Smooth muscle cell (in vitro differentiated cells): Measurements from ENCODE around the gene CTIF. TPM values are rescaled to one million over a fixed set of nuclear protein-coding genes. Genes with fewer than 3 reads are reported as not detected.

ENCODE experiments used
- DNase-seq: peaks from one replicate; lab custom pipeline; 2025; ENCODE audit not compliant: unreplicated experiment; lab: John Stamatoyannopoulos, UW
- H2AFZ ChIP-seq: fragments of 200-600 bp; sonication (generic); 2 replicates; pipeline ENCODE4 v1.6.0; 2016; ENCODE audit warnings: antibody characterized with exemption, low read depth, mild to moderate bottlenecking
- H3F3A ChIP-seq: fragments of 200-600 bp; sonication (generic); 2 replicates; pipeline ENCODE4 v1.6.0; 2017; ENCODE audit warnings: antibody characterized with exemption, low read depth
- H3K27ac ChIP-seq: fragments of 200-600 bp; sonication (generic); 2 replicates; pipeline ENCODE4 v1.5.1; 2016; ENCODE audit warnings: low read depth, mild to moderate bottlenecking
- H3K27me3 ChIP-seq: fragments of 200-600 bp; sonication (generic); 2 replicates; pipeline ENCODE4 v1.6.1; 2016; ENCODE audit warnings: low read depth, mild to moderate bottlenecking
- H3K36me3 ChIP-seq: fragments of 200-600 bp; sonication (generic); 2 replicates; pipeline ENCODE4 v1.5.1; 2016; ENCODE audit warnings: low read depth
- H3K4me1 ChIP-seq: fragments of 200-600 bp; sonication (generic); 2 replicates; pipeline ENCODE4 v1.5.1; 2016; ENCODE audit warnings: low read depth
- H3K4me2 ChIP-seq: fragments of 200-600 bp; sonication (generic); 2 replicates; pipeline ENCODE4 v1.6.0; 2016; ENCODE audit warnings: mild to moderate bottlenecking
- H3K4me3 ChIP-seq: fragments of 200-600 bp; sonication (generic); 2 replicates; pipeline ENCODE4 v1.5.1; 2016; ENCODE audit warnings: mild to moderate bottlenecking
- H3K79me2 ChIP-seq: fragments of 200-600 bp; sonication (generic); 2 replicates; pipeline ENCODE4 v1.6.0; 2016; ENCODE audit warnings: low read depth, mild to moderate bottlenecking
- H3K9ac ChIP-seq: fragments of 200-600 bp; sonication (generic); 2 replicates; pipeline ENCODE4 v1.6.0; 2016; ENCODE audit warnings: low read depth
- H3K9me3 ChIP-seq: fragments of 200-600 bp; sonication (generic); replicated peaks from 2 replicates; pipeline ENCODE4 v1.5.1; 2016; ENCODE audit warnings: low read depth
- H4K20me1 ChIP-seq: fragments of 200-600 bp; sonication (generic); 2 replicates; pipeline ENCODE4 v1.6.0; 2016; ENCODE audit warnings: low read depth
- WGBS: methylation state at CpG from one replicate; pipeline ENCODE4 v1.1.7; 2016; ENCODE audit warnings: low lambda C conversion rate; 5-methylcytosine and 5-hydroxymethylcytosine counted together
- polyA plus RNA-seq: library from polyadenylated mRNA; unstranded; fragments of >200 nt; fragmentation: Nextera tagmentation; extraction: Ambion mirVana; gene quantifications from 2 replicates; pipeline ENCODE4 v1.2.1, GENCODE V29; 2016
- total RNA-seq: library from RNA; depleted of rRNA; stranded (reverse); fragments of >200 nt; gene quantifications from 2 replicates; pipeline ENCODE4 v1.2.3, GENCODE V29; 2014
- TF ChIP-seq, protein P1 (sequence below): fragments of 200-600 bp; sonication (generic); IDR thresholded peaks from 2 replicates; pipeline ENCODE4 v1.5.1; 2017; ENCODE audit warnings: borderline replicate concordance, mild to moderate bottlenecking, antibody characterized with exemption; ENCODE audit not compliant: insufficient read depth, poor library complexity, severe bottlenecking

The CTIF gene
- total and polyA plus RNA-seq, 2 experiments from 2014 or later = 22.2 to 25.3 TPM

DNA sequence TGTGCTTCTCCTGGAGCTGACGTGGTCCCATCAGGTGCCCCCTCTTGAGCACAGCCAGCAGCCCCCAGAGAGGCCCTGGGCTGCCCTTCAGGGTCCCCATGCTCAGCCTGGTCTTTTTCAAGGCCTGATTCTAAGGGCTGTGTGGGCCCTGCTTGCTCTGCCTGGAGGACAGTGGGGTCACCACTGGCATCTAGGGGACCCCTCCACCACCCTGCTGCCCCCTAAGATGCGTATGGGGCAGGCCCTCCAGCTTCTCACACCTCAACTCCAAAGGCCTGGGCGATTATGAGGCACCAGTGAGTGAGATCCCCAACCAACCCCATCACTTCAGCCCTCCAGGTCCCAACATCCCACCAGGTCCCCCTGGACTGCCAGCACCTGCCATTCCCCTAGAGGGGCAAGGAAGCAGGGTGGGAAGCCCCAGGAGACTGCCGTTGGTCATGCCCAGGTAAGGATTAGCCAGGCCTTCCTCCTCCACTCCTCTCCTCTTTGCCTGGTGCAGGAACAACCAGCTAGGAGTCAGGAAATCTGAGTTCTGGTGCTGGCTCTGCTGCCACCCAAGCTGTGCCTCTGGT, 297.5 kb downstream of the CTIF start:
- Histone ChIP-seq H3K4me2 (no peak overlapping the region), H3F3A (peaks cover 47% of the 10 kb centered on the region), H3K4me3 (no peak overlapping the region), H3K9ac (no peak overlapping the region), H3K4me1 (peaks cover 50% of the 10 kb centered on the region), H3K9me3 (no peaks in the 10 kb centered on the region), H3K27ac (no peak overlapping the region), H3K36me3 (no peaks in the 10 kb centered on the region), H3K27me3 (no peaks in the 10 kb centered on the region), H4K20me1 (no peaks in the 10 kb centered on the region), H2AFZ (no peak overlapping the region), H3K79me2 (peaks cover 5% of the 10 kb centered on the region)
- TF ChIP-seq, protein P1, sequence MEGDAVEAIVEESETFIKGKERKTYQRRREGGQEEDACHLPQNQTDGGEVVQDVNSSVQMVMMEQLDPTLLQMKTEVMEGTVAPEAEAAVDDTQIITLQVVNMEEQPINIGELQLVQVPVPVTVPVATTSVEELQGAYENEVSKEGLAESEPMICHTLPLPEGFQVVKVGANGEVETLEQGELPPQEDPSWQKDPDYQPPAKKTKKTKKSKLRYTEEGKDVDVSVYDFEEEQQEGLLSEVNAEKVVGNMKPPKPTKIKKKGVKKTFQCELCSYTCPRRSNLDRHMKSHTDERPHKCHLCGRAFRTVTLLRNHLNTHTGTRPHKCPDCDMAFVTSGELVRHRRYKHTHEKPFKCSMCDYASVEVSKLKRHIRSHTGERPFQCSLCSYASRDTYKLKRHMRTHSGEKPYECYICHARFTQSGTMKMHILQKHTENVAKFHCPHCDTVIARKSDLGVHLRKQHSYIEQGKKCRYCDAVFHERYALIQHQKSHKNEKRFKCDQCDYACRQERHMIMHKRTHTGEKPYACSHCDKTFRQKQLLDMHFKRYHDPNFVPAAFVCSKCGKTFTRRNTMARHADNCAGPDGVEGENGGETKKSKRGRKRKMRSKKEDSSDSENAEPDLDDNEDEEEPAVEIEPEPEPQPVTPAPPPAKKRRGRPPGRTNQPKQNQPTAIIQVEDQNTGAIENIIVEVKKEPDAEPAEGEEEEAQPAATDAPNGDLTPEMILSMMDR = no peak
- 65% methylated on average over 4 of the region's 4 CpGs for WGBS
- no peak for DNase-seq

GRCh38 chr18:48836806-48837615, 298.2 kb downstream of the CTIF start:
- Histone ChIP-seq H3K4me2 (no peak overlapping the region), H3K79me2 (peaks cover 5% of the 10 kb centered on the region), H3K27me3 (no peaks in the 10 kb centered on the region), H3K4me3 (no peak overlapping the region), H3F3A (peaks cover 45% of the 10 kb centered on the region), H3K4me1 (peaks cover 50% of the 10 kb centered on the region), H3K9ac (no peak overlapping the region), H3K9me3 (no peaks in the 10 kb centered on the region), H4K20me1 (no peaks in the 10 kb centered on the region), H2AFZ (no peak overlapping the region), H3K36me3 (no peaks in the 10 kb centered on the region), H3K27ac (peak overlapping the region; percentile 97)
- TF ChIP-seq, protein P1 = no peak
- 96% methylated on average over 12 of the region's 13 CpGs for WGBS
- DNase-seq = no peak

DNA sequence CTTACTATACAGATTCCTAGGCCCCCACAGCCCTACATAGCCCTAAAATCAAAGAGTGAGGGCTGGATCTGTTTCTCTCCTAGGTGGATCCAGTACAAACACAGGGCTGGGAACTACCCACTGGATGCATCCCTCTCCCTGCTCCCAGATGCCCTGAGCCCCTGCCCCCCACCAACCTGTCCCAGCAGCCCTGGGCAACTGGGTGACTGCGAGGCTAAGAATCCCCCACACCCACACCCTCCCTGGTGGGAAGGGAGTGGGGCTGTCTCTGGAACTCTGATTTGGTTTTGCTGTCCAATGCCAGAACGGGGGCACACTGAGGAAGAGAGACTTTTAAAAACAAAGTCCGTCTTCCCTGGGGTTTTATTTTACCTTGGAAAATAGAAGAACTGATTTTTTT, 298.8 kb downstream of the CTIF start:
- Histone ChIP-seq H2AFZ (no peak overlapping the region), H3K4me3 (no peak overlapping the region), H3K27me3 (no peaks in the 10 kb centered on the region), H4K20me1 (no peaks in the 10 kb centered on the region), H3K4me2 (peak overlapping the region; percentile 69), H3K27ac (peak overlapping the region; percentile 97), H3K4me1 (peaks cover 47% of the 10 kb centered on the region), H3K36me3 (no peaks in the 10 kb centered on the region), H3K79me2 (peaks cover 5% of the 10 kb centered on the region), H3F3A (peaks cover 40% of the 10 kb centered on the region), H3K9me3 (no peaks in the 10 kb centered on the region), H3K9ac (no peak overlapping the region)
- TF ChIP-seq, protein P1 = no peak
- DNase-seq = no peak
- 59% methylated on average over 3 of the region's 3 CpGs for WGBS
